PFSK-1 (cell line): ENCODE results near the gene FRZB.

Experiments used
- FOXP2 ChIP-seq: optimal IDR thresholded peaks from 2 replicates; pipeline ENCODE3; 2011; ENCODE audit warnings: borderline replicate concordance, control low read depth, inconsistent platforms; ENCODE audit not compliant: insufficient read depth; ENCODE audit errors: extremely low read length, extremely low read depth
- POLR2AphosphoS5 ChIP-seq: IDR thresholded peaks from 2 replicates; pipeline ENCODE4 v1.6.1; 2012; ENCODE audit warnings: low read depth, mild to moderate bottlenecking, control low read depth, low read length, moderate library complexity
- SIN3A ChIP-seq: IDR thresholded peaks from 2 replicates; pipeline ENCODE4 v1.6.1; 2012; ENCODE audit warnings: mild to moderate bottlenecking, low read length, moderate library complexity, borderline replicate concordance; ENCODE audit not compliant: insufficient read depth
- TAF1 ChIP-seq: IDR thresholded peaks from 2 replicates; pipeline ENCODE4 v1.6.1; 2012; ENCODE audit warnings: low read length, control low read depth, borderline replicate concordance; ENCODE audit not compliant: insufficient read depth
- TF ChIP-seq, protein P1 (sequence below), 2 experiments: IDR thresholded peaks; 2 replicates each; pipeline versions ENCODE4 v1.6.1 to v1.8.0; 2011 to 2012; ENCODE audit warnings: low read depth in 2 of 2, low read length in 2 of 2, control low read depth in 1 of 2, inconsistent platforms in 1 of 2, mild to moderate bottlenecking in 1 of 2, moderate library complexity in 1 of 2; ENCODE audit not compliant: insufficient read depth in 1 of 2

Gene FRZB

DNA sequence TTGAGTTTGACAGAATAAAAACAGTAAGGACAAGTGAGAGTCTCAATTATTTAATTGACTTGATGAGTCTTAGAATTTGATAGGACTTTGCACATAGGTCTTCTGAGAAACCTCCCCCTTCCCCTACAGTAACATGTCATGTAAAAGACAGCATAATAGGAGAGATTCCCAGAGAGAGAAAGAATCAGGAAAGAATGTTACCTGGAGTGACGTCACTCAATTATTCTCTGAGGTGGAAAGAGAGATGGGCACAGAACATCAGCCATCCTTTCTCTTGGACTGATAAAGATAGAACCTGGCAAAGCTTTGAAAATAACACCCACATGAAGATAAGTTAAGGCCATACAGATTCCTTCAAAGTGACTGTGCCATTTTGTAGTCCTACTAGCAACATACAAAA lies 19.3 kb upstream of the FRZB start:
- no peak for TF ChIP-seq SIN3A
- no peak for TF ChIP-seq FOXP2
- TF ChIP-seq, protein P1, sequence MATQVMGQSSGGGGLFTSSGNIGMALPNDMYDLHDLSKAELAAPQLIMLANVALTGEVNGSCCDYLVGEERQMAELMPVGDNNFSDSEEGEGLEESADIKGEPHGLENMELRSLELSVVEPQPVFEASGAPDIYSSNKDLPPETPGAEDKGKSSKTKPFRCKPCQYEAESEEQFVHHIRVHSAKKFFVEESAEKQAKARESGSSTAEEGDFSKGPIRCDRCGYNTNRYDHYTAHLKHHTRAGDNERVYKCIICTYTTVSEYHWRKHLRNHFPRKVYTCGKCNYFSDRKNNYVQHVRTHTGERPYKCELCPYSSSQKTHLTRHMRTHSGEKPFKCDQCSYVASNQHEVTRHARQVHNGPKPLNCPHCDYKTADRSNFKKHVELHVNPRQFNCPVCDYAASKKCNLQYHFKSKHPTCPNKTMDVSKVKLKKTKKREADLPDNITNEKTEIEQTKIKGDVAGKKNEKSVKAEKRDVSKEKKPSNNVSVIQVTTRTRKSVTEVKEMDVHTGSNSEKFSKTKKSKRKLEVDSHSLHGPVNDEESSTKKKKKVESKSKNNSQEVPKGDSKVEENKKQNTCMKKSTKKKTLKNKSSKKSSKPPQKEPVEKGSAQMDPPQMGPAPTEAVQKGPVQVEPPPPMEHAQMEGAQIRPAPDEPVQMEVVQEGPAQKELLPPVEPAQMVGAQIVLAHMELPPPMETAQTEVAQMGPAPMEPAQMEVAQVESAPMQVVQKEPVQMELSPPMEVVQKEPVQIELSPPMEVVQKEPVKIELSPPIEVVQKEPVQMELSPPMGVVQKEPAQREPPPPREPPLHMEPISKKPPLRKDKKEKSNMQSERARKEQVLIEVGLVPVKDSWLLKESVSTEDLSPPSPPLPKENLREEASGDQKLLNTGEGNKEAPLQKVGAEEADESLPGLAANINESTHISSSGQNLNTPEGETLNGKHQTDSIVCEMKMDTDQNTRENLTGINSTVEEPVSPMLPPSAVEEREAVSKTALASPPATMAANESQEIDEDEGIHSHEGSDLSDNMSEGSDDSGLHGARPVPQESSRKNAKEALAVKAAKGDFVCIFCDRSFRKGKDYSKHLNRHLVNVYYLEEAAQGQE (IDR thresholded peaks at IDR 0.05; ENCODE audit: insufficient read depth in 1 of 2, low read depth in 2 of 2, low read length in 2 of 2): no peak
- TF ChIP-seq POLR2AphosphoS5: no peak
- TF ChIP-seq TAF1: no peak

DNA sequence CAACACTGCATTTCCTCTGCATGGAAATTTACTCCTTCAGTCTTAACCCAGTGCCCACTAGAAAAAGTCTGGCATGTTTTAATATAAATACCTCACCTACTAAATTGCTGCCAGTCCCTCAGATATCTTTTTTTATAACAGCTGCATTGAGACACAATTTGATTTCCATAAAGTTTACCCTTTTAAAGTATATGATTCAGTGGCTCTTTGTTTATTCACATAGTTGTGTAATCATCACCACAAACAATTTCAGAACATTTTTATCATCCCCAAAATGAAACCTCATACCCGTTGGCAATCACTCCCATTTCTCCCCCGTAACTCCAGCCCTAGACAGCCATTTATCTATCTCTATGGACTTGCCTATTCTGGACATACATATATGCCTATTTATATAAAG lies 17.0 kb upstream of the FRZB start:
- TF ChIP-seq POLR2AphosphoS5 (no peak), FOXP2 (no peak), TAF1 (no peak)
- TF ChIP-seq, protein P1 (IDR thresholded peaks at IDR 0.05; ENCODE audit: insufficient read depth in 1 of 2, low read depth in 2 of 2, low read length in 2 of 2): no peak

DNA sequence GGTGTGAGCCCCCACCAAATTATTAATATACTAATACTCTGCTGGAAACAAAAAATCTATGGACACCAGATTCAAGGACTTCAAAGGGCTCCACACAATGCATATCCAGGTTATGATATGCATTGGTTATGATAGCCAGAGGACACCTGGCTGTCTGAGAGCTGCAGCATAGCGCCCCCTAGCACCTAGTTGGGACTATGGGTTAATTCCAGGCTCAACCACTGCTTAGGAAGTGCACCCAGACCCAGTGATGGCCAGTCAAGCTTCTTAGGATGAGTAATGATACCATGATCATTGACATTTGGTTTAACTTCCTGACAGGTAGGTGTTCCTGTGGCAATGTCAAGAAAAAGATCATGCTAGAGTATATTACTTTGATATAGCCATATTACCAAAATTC lies 3.8 kb upstream of the FRZB start:
- TF ChIP-seq SIN3A (no peak), POLR2AphosphoS5 (no peak), TAF1 (no peak), FOXP2 (no peak)
- TF ChIP-seq, protein P1 (IDR thresholded peaks at IDR 0.05; ENCODE audit: insufficient read depth in 1 of 2, low read depth in 2 of 2, low read length in 2 of 2): no peak

DNA sequence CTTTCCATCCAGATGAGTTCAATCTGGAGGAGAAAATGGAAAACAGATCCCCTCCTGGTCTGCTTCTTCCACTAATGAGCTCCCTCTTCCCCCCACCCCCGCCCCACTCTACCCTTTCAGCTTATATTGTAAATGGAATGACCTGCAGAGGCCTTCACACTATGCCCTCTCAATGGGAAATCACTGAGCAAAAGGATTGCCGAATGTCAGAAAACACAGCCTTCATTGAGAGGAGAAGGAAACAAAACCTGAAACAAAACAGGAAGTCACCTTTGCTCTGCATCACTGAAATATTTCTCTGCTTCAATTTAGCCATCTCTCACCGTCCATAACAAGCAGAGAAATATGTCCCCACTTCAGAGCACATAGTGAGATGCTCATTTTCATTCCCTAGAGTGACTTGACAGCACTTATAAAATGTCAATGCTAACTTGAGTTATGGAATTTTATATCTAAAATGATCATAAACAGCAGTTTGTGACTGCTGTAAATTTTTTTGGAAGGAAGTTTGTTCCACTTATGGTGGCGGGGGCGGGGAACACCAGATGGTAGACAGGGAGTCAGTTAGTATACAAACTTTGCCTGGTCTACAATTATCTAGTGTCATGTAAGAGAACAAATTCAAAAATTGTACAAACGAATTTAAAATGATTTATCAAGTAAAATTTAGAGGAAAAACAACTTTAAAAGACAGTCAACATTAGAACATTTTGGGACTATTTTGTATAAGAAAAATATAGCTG lies 1.8 kb upstream of the FRZB start:
- TF ChIP-seq SIN3A (no peak), TAF1 (no peak), POLR2AphosphoS5 (no peak), FOXP2 (no peak)
- TF ChIP-seq, protein P1 (IDR thresholded peaks at IDR 0.05; ENCODE audit: insufficient read depth in 1 of 2, low read depth in 2 of 2, low read length in 2 of 2): no peak
